ENCODE measurements around the gene RELN. TPM values are rescaled to one million over a fixed set of nuclear protein-coding genes. Genes with fewer than 3 reads are reported as not detected.

Gene RELN
- total RNA-seq, 1 donor from 2014 or later, result not detected

DNA sequence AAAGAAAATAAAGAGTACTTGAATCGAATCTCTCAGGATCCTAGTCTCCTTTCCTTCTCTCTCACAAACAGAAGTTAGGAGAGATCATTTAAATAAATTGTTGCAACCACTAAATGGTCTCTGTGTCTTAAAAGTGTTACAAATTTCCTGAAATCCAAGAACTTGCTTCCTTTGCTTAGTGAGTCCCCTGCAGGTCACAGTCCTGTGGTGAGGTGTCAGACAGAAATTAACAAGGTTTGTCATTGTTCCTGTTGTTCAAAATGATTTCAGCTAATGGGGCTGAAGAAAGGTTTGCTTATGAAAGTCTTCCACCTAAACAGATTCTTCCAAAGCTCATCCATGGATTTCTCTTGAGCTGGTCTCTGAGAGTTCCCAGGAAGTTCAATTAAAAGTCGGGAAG, 391.9 kb downstream of the RELN start:
- H3K36me3 ChIP-seq (ENCODE audit: control insufficient read depth, insufficient read depth, low read length), result no peaks in the 10 kb centered on the region
- H3K27me3 ChIP-seq (ENCODE audit: control insufficient read depth, insufficient read depth, low read length), result peaks cover 2% of the 10 kb centered on the region
- DNase-seq (ENCODE audit: low read depth), result no peak
- H3K4me3 ChIP-seq (ENCODE audit: low read depth, low read length), result no peak overlapping the region
- no peak for FAIRE-seq
- TF ChIP-seq, protein P1, sequence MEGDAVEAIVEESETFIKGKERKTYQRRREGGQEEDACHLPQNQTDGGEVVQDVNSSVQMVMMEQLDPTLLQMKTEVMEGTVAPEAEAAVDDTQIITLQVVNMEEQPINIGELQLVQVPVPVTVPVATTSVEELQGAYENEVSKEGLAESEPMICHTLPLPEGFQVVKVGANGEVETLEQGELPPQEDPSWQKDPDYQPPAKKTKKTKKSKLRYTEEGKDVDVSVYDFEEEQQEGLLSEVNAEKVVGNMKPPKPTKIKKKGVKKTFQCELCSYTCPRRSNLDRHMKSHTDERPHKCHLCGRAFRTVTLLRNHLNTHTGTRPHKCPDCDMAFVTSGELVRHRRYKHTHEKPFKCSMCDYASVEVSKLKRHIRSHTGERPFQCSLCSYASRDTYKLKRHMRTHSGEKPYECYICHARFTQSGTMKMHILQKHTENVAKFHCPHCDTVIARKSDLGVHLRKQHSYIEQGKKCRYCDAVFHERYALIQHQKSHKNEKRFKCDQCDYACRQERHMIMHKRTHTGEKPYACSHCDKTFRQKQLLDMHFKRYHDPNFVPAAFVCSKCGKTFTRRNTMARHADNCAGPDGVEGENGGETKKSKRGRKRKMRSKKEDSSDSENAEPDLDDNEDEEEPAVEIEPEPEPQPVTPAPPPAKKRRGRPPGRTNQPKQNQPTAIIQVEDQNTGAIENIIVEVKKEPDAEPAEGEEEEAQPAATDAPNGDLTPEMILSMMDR (IDR thresholded peaks at IDR 0.05; ENCODE audit: insufficient read depth, low read length, severe bottlenecking), result no peak

DNA sequence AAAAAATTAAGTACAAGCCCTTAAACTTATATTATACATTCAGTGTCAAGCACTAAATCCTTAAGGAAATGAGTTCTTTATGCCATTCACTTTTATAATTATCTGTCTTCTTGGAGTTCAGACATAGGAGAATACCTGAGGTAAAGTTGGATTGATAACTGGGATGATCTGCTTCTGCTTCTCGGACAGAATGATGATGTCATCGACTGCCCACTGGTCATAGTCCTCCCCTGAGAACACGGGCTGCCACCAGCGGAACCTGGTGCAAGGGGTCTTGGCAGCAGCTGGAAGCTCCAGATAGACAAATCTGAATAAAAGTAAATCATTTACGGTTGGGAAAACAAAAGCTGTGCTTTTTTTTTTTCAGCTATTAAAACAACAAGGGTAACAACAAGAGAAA, 395.3 kb downstream of the RELN start:
- no peak for DNase-seq (ENCODE audit: low read depth)
- FAIRE-seq, result no peak
- TF ChIP-seq, protein P1 (IDR thresholded peaks at IDR 0.05; ENCODE audit: insufficient read depth, low read length, severe bottlenecking), result no peak
- Histone ChIP-seq H3K27me3 (ENCODE audit: control insufficient read depth, insufficient read depth, low read length) (no peaks in the 10 kb centered on the region), H3K36me3 (ENCODE audit: control insufficient read depth, insufficient read depth, low read length) (no peaks in the 10 kb centered on the region), H3K4me3 (ENCODE audit: low read depth, low read length) (no peak overlapping the region)

GRCh38 chr7:103593691-103594090, 395.8 kb downstream of the RELN start:
- no peak for FAIRE-seq
- TF ChIP-seq, protein P1 (IDR thresholded peaks at IDR 0.05; ENCODE audit: insufficient read depth, low read length, severe bottlenecking), result no peak
- no peak overlapping the region for H3K4me3 ChIP-seq (ENCODE audit: low read depth, low read length)
- no peaks in the 10 kb centered on the region for H3K36me3 ChIP-seq (ENCODE audit: control insufficient read depth, insufficient read depth, low read length)
- DNase-seq (ENCODE audit: low read depth), result peak; percentile 51
- H3K27me3 ChIP-seq (ENCODE audit: control insufficient read depth, insufficient read depth, low read length), result no peaks in the 10 kb centered on the region

DNA sequence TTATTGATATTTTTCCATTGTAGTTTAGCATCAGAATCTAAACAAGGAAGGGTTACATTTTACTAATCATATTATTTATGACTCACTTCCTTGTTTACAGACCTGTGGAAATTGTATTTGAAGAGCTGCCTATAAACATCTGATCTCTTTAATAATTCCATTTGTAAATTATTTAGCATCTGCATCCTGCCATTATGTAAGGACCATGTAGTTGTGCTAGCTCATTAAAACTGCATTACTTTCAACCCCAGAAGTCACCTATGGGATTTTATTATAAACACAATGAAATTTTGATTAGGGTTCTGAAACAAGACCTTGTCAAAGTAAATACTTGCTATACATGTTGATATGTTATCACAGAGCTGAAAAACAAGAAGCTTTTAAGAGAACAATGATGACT, 396.6 kb downstream of the RELN start:
- Histone ChIP-seq H3K4me3 (ENCODE audit: low read depth, low read length) (no peak overlapping the region), H3K27me3 (ENCODE audit: control insufficient read depth, insufficient read depth, low read length) (no peaks in the 10 kb centered on the region), H3K36me3 (ENCODE audit: control insufficient read depth, insufficient read depth, low read length) (no peaks in the 10 kb centered on the region)
- DNase-seq (ENCODE audit: low read depth), result peak; percentile 10
- no peak for FAIRE-seq
- TF ChIP-seq, protein P1 (IDR thresholded peaks at IDR 0.05; ENCODE audit: insufficient read depth, low read length, severe bottlenecking), result no peak

GRCh38 chr7:103592187-103592586, 397.3 kb downstream of the RELN start:
- no peak for FAIRE-seq
- no peak for DNase-seq (ENCODE audit: low read depth)

GRCh38 chr7:103580031-103580430, 409.4 kb downstream of the RELN start:
- Histone ChIP-seq H3K36me3 (ENCODE audit: control insufficient read depth, insufficient read depth, low read length) (no peaks in the 10 kb centered on the region), H3K4me3 (ENCODE audit: low read depth, low read length) (no peak overlapping the region), H3K27me3 (ENCODE audit: control insufficient read depth, insufficient read depth, low read length) (no peaks in the 10 kb centered on the region)
- no peak for FAIRE-seq
- DNase-seq (ENCODE audit: low read depth), result no peak
- TF ChIP-seq, protein P1 (IDR thresholded peaks at IDR 0.05; ENCODE audit: insufficient read depth, low read length, severe bottlenecking), result no peak

More at GRCh38 chr7:103592187-103592586, 397.3 kb downstream of the RELN start:
- Histone ChIP-seq H3K27me3 (ENCODE audit: control insufficient read depth, insufficient read depth, low read length) (no peaks in the 10 kb centered on the region), H3K4me3 (ENCODE audit: low read depth, low read length) (no peak overlapping the region), H3K36me3 (ENCODE audit: control insufficient read depth, insufficient read depth, low read length) (no peaks in the 10 kb centered on the region)
- TF ChIP-seq, protein P1 (IDR thresholded peaks at IDR 0.05; ENCODE audit: insufficient read depth, low read length, severe bottlenecking), result no peak
